HepG2 (cell line): ENCODE results near the gene CNIH3. TPM values are rescaled to one million over a fixed set of nuclear protein-coding genes. Genes with fewer than 3 reads are reported as not detected.

Experiments
- ATAC-seq: fragments of 200-7000 bp; cut with Tn5 transposase; 3 replicates; pipeline ENCODE4 v1.9.1; 2020; ENCODE audit warnings: mild to moderate bottlenecking, moderate library complexity
- BruUV-seq: library from RNA; stranded (reverse); fragments of 400-500 nt; replicated peaks from 2 replicates; lab custom pipeline; 2021; lab: Mats Ljungman, UMichigan
- CTCF ChIA-PET: fragments of 300-600 bp; formaldehyde crosslinking; extraction: SDS; loops from one replicate; lab custom pipeline; 2021; ENCODE audit warnings: low total read pairs, inconsistent platforms, low intra/inter-chr PET ratio; lab: Yijun Ruan, JAX
- POLR2A ChIA-PET: fragments of 350-600 bp; sonication (Branson Sonifier 250); formaldehyde crosslinking; loops from one replicate; lab custom pipeline; 2020; ENCODE audit warnings: antibody characterized with exemption, inconsistent platforms; lab: Yijun Ruan, JAX
- DNase-seq: peaks from one replicate; pipeline ENCODE4 v3.0.0-alpha.2; 2015; ENCODE audit warnings: low spot score
- FAIRE-seq: peaks from 3 replicates; lab custom pipeline; 2011; peaks lifted over from hg19 to GRCh38; lab: Jason Lieb, UNC
- H2AFZ ChIP-seq: one replicate; pipeline ENCODE4 v1.6.1; 2011; ENCODE audit warnings: low read length, inconsistent platforms
- H3K27ac ChIP-seq: fragments of 300-600 bp; 3 replicates; pipeline ENCODE4 v1.8.0; 2011; ENCODE audit warnings: mixed run types, mild to moderate bottlenecking, mixed read lengths, low read length, inconsistent platforms; ENCODE audit not compliant: insufficient read depth; ENCODE audit errors: extremely low read length
- H3K27me3 ChIP-seq, 2 experiments: fragments of 200-600 bp in 1 of 2; 2 replicates in 1 of 2; 3 replicates in 1 of 2; pipeline versions ENCODE4 v1.6.0 to v1.8.0; 2011; ENCODE audit warnings: low read length in 2 of 2, mild to moderate bottlenecking in 2 of 2, moderate library complexity in 2 of 2, inconsistent platforms in 1 of 2; ENCODE audit not compliant: insufficient read depth in 2 of 2, control insufficient read depth in 1 of 2
- H3K36me3 ChIP-seq, 2 experiments: fragments of 200-600 bp in 1 of 2; replicated peaks in 1 of 2; 2 replicates in 1 of 2; 3 replicates in 1 of 2; pipeline versions ENCODE4 v1.5.1 to v1.8.0; 2011; ENCODE audit warnings: low read length in 2 of 2, inconsistent platforms in 1 of 2; ENCODE audit not compliant: insufficient read depth in 2 of 2, control insufficient read depth in 1 of 2
- H3K4me1 ChIP-seq: 2 replicates; pipeline ENCODE4 v1.5.1; 2012; ENCODE audit warnings: low read length, inconsistent platforms; ENCODE audit not compliant: insufficient read depth
- H3K4me2 ChIP-seq: 2 replicates; pipeline ENCODE4 v1.6.0; 2011; ENCODE audit warnings: low read depth, low read length, inconsistent platforms
- H3K4me3 ChIP-seq, 3 experiments: fragments of 200-600 bp in 1 of 3; sonication (generic), shearing (Covaris generic) in 1 of 3; replicated peaks in 1 of 3; 2 replicates each; pipeline ENCODE4 v1.5.1; 2011 to 2016; ENCODE audit warnings: low read length in 3 of 3, inconsistent platforms in 2 of 3, low read depth in 2 of 3, mild to moderate bottlenecking in 2 of 3, control low read depth in 1 of 3, mixed read lengths in 1 of 3; ENCODE audit not compliant: insufficient read depth in 1 of 3
- H3K79me2 ChIP-seq: one replicate; pipeline ENCODE4 v1.6.1; 2011; ENCODE audit warnings: low read length, inconsistent platforms; ENCODE audit not compliant: insufficient read depth
- H3K9ac ChIP-seq: 2 replicates; pipeline ENCODE4 v1.6.0; 2011; ENCODE audit warnings: mild to moderate bottlenecking, low read depth, low read length, inconsistent platforms; ENCODE audit not compliant: insufficient read depth
- H3K9me3 ChIP-seq: 2 replicates; pipeline ENCODE4 v1.5.1; 2012; ENCODE audit warnings: mild to moderate bottlenecking, low read length
- H4K20me1 ChIP-seq: 2 replicates; pipeline ENCODE4 v1.6.0; 2011; ENCODE audit warnings: inconsistent platforms, mild to moderate bottlenecking, low read length, moderate library complexity; ENCODE audit not compliant: insufficient read depth
- SIN3B ChIP-seq: fragments of 150-350 bp; IDR thresholded peaks from 2 replicates; pipeline ENCODE4 v1.6.1; 2014; ENCODE audit warnings: low read length
- SRSF9 ChIP-seq: fragments of 200-400 bp; formaldehyde crosslinking; IDR thresholded peaks from 2 replicates; pipeline ENCODE4 v1.6.1; 2018; ENCODE audit warnings: borderline replicate concordance, mild to moderate bottlenecking, low read depth, low read length; ENCODE audit not compliant: insufficient read depth, poor library complexity, severe bottlenecking
- ZNF891 ChIP-seq: sonication (generic); formaldehyde crosslinking; IDR thresholded peaks from 2 replicates; pipeline ENCODE4 v1.5.0; 2020; ENCODE audit warnings: mild to moderate bottlenecking, missing genetic modification reagents
- WGBS: methylation state at CpG from one replicate; pipeline ENCODE4 v1.1.6; 2017; ENCODE audit warnings: low lambda C conversion rate; 5-methylcytosine and 5-hydroxymethylcytosine counted together
- in situ Hi-C: cut with HindIII; loops from 2 replicates; pipeline ENCODE4 v1.10.0; 2017; ENCODE audit warnings: low pct_unique_long_range_greater_than_20kb; ENCODE audit not compliant: extremely low pct_ligation_motif_present
- intact Hi-C: fragments of 100-400 bp; cut with micrococcal nuclease; formaldehyde crosslinking; loops from one replicate; pipeline ENCODE4 v1.10.0; 2022; ENCODE audit not compliant: unreplicated experiment
- polyA plus RNA-seq, 8 experiments: library from polyadenylated mRNA; depleted of rRNA in 3 of 8; stranded (reverse) in 7 of 8; unstranded in 1 of 8; fragments of >200 nt; fragmentation: Illumina TruSeq in 4 of 8; extraction: Trizol in 4 of 8; gene quantifications; 2 replicates each; pipeline versions ENCODE4 v1.2.1 to v1.2.3, GENCODE V29; 2011 to 2016; ENCODE audit warnings: low read depth in 4 of 8, missing spikeins in 1 of 8, mixed read lengths in 1 of 8; ENCODE audit not compliant: insufficient read depth in 1 of 8
- total RNA-seq, 5 experiments: library from RNA; depleted of rRNA; stranded (reverse); fragments of >200 nt; fragmentation: Illumina TruSeq; extraction: Trizol; gene quantifications; 2 replicates each; pipeline ENCODE4 v1.2.3, GENCODE V29; 2016; ENCODE audit warnings: low read depth in 1 of 5
- TF ChIP-seq, protein P1 (sequence below): sonication (generic); formaldehyde crosslinking; IDR thresholded peaks from 2 replicates; pipeline ENCODE4 v1.5.1; 2020; ENCODE audit warnings: mild to moderate bottlenecking, missing genetic modification reagents

CNIH3 gene
- total and polyA plus RNA-seq, 2 of the 13 experiments (the other 11 are each of a cell fraction or from before 2014, with no cell fraction given), result 0.36 to 1.1 TPM

DNA sequence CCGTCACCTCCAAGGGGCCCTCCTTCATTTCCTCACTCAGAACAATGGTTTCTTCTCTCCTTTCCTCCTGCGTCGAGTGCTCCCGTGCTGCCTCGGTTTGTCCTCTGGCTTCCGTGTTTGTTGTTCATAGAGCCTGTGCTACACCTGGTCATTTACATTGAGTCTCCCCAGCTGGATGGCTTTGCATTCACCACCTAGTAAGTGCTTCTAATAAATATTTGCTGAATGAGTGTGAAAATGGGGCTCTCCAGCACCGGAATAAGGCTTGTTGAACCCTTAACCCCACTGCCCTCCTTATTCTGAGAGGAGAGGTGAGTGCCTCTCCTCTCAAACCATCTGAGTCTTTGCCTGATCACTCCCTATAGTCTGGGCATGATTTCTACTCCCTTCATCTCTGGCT lies 104.9 kb downstream of the CNIH3 start (continued):
- TF ChIP-seq, protein P1, sequence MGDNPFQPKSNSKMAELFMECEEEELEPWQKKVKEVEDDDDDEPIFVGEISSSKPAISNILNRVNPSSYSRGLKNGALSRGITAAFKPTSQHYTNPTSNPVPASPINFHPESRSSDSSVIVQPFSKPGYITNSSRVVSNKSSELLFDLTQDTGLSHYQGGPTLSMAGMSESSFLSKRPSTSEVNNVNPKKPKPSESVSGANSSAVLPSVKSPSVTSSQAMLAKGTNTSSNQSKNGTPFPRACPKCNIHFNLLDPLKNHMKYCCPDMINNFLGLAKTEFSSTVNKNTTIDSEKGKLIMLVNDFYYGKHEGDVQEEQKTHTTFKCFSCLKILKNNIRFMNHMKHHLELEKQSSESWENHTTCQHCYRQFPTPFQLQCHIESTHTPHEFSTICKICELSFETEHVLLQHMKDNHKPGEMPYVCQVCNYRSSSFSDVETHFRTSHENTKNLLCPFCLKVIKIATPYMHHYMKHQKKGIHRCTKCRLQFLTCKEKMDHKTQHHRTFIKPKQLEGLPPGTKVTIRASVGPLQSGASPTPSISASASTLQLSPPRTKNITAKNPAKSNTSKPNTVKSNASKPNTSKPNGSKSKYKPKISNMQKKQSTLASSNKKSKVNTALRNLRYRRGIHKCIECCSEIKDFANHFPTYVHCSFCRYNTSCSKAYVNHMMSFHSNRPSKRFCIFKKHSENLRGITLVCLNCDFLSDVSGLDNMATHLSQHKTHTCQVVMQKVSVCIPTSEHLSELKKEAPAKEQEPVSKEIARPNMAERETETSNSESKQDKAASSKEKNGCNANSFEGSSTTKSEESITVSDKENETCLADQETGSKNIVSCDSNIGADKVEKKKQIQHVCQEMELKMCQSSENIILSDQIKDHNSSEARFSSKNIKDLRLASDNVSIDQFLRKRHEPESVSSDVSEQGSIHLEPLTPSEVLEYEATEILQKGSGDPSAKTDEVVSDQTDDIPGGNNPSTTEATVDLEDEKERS (CRISPR knock-in tag), result no peak
- TF ChIP-seq SRSF9 (no peak), SIN3B (no peak)

DNA sequence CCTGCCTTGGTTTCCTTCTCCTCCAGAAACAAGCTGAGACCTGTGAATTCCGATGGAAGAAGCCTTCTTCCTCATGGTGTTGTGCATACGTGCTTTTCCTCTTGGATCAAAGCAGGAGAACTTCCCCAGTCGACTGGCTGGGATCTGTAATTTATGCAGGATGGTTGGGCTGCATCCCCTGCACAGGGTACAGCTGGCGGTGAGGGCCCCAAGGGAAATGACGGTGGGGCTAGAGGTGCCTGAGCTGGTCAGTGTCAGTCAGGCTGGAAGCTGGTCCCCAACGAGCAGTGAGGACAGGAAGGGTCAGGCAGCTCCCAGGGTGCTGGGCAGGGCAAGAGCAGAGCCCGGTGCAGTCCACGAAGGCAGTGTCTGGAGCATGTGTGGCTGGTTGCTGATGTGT lies 106.7 kb downstream of the CNIH3 start:
- in situ Hi-C loops, result no loop called here
- CTCF ChIA-PET, result no interaction called here
- no peak for FAIRE-seq

More for the DNA sequence above, 106.7 kb downstream of the CNIH3 start:
- Histone ChIP-seq H3K36me3 (no peaks in the 10 kb centered on the region), H3K4me2 (no peak overlapping the region), H3K4me3 (no peak overlapping the region), H4K20me1 (no peaks in the 10 kb centered on the region), H3K4me1 (no peaks in the 10 kb centered on the region), H2AFZ (no peak overlapping the region), H3K9ac (no peak overlapping the region), H3K79me2 (no peaks in the 10 kb centered on the region), H3K27me3 (peaks cover 0 to 7% of the 10 kb centered on the region in 2 experiments; a peak in 2 of 5 replicates), H3K27ac (no peak overlapping the region), H3K9me3 (no peaks in the 10 kb centered on the region)
- no peak for TF ChIP-seq ZNF891 (CRISPR knock-in tag)
- 30% methylated on average over 3 of the region's 8 CpGs for WGBS
- ATAC-seq, result peak; percentile 31; the same call in 1 of the 3 replicates
- BruUV-seq, result no TSS peak
- no peak for DNase-seq
- POLR2A ChIA-PET, result no interaction called here
- intact Hi-C loops, result no loop called here
